ENCODE measurements around the gene TIGAR.

TIGAR gene

DNA sequence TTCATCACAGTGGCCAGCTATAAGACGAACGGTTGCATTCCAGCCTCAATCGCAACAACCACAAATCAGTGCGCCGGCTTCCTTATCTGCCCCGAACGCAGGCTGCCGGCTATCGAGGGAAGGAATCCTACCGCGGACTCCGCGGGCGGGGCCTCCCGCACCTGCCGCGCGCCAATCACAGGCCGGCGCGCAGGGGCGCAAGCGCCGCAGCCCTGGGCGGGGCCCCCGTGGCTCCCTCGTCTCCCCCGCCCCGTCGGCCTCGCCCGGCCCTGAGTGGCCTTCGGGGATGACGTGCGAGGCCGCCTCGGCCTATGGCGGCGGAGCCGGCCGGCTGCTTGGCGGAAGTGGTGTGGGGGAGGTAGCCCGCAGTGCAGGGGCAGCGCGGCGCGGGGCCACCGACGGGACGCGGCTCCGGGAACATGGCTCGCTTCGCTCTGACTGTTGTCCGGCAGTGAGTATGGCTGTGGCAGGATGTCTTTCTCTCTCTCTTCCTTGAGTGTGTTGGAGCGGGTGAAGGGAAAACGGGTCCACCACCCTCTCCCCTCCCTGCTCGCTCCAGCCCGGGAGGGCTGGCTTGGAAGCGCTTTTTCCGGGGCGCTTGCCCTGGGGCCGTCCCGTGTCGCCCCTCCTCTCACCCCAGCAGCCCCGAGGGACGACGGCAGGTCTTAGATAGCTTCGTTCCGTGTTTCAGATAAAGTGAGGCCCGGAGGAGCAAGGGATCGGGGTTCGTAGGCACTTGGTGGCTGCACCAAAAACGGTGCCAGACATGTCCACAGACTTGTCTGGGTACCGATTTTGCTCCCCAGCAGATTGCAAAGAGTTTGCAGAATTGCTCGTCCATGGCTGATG, at the start of gene TIGAR:
Gene TIGAR, plus strand, starts transcription at position 361 of the 849 bp plus-strand sequence. Its CDS starts 59 bp downstream, at position 420.
- TF ChIP-seq, protein P1, sequence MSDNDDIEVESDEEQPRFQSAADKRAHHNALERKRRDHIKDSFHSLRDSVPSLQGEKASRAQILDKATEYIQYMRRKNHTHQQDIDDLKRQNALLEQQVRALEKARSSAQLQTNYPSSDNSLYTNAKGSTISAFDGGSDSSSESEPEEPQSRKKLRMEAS (IDR thresholded peaks at IDR 0.05) = peak; percentile 79
- peak; percentile 17; the same call in 1 of the 2 replicates for TF ChIP-seq USF1 (IDR thresholded peaks at IDR 0.05)
- TF ChIP-seq REST (IDR thresholded peaks at IDR 0.05; ENCODE audit: low read depth) = no peak
- peak; percentile 21; the same call in 1 of the 2 replicates for TF ChIP-seq TCF12 (IDR thresholded peaks at IDR 0.05; ENCODE audit: low read depth)
- TF ChIP-seq EGR1 (IDR thresholded peaks at IDR 0.05) = peak; percentile 61
- TF ChIP-seq TEAD4 (IDR thresholded peaks at IDR 0.05) = peak; percentile 58
- peak; percentile 36; the same call in 1 of the 2 replicates for TF ChIP-seq NFIC (IDR thresholded peaks at IDR 0.05)
- TF ChIP-seq TAF1 (IDR thresholded peaks at IDR 0.05; ENCODE audit: low read depth) = peak; percentile 95
- TF ChIP-seq RAD21 (IDR thresholded peaks at IDR 0.05; ENCODE audit: low read depth) = no peak
- peak; percentile 53; the same call in 1 of the 2 replicates for TF ChIP-seq CREB1 (IDR thresholded peaks at IDR 0.05; ENCODE audit: low read depth)
- TF ChIP-seq YY1 (IDR thresholded peaks at IDR 0.05; ENCODE audit: low read depth) = peak; percentile 81

DNA sequence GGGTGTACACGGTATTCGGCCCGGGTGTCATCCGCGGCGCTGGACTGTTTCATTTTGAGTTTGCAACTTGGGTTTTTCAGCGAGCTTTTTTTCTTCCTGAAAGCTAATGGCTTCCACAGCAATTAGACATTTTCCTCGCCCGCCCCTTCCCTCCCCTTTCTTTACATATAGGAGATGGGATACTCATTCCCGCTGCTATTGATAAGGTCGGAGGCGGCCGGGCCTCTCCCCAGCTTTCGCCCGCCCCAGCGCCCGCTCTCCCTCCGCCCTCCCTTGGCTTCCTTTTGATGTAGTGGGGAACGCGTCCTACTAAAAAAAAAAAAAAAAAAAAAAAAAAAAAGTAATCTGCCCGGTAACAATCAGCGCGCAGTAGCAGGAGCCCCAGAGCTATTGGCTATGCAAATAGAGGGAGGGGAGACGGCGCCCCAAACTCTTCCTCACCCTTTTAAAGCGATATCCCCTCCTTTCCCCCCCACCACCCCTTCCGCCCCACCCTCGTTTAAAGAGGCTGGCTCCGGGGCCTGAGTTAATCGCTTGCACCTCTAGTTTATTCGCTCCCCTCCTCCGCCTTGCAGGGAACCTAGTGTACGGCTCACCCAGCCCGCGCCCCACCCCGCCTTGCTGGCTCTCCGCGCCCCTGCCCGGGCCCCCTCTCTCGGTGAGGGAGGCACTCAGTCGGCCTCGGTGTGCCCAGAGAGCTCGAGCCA, 49.1 kb upstream of the TIGAR start:
- no peak; the same call in 1 of the 2 replicates for TF ChIP-seq ZBTB7A (IDR thresholded peaks at IDR 0.05; ENCODE audit: low read depth)
- TF ChIP-seq NFIC (IDR thresholded peaks at IDR 0.05) = 0 out of 2 replicates have a peak, but pooled peaks have one; percentile 10
- TF ChIP-seq EP300 (IDR thresholded peaks at IDR 0.05; ENCODE audit: borderline replicate concordance) = peak; percentile 56; the same call in 1 of the 2 replicates
- no peak for TF ChIP-seq TAF1 (IDR thresholded peaks at IDR 0.05; ENCODE audit: low read depth)
- TF ChIP-seq EGR1 (IDR thresholded peaks at IDR 0.05) = no peak; the same call in 1 of the 2 replicates
- TF ChIP-seq USF1 (IDR thresholded peaks at IDR 0.05) = 0 out of 2 replicates have a peak, but pooled peaks have one; percentile 8
- TF ChIP-seq, protein P1 (IDR thresholded peaks at IDR 0.05) = no peak
- TF ChIP-seq CEBPB (IDR thresholded peaks at IDR 0.05) = no peak
- no peak for TF ChIP-seq FOXM1 (IDR thresholded peaks at IDR 0.05; ENCODE audit: borderline replicate concordance, low read depth)
- peak; percentile 59 for TF ChIP-seq CREB1 (IDR thresholded peaks at IDR 0.05; ENCODE audit: low read depth)
- no peak for TF ChIP-seq TEAD4 (IDR thresholded peaks at IDR 0.05)
- TF ChIP-seq RAD21 (IDR thresholded peaks at IDR 0.05; ENCODE audit: low read depth) = no peak

DNA sequence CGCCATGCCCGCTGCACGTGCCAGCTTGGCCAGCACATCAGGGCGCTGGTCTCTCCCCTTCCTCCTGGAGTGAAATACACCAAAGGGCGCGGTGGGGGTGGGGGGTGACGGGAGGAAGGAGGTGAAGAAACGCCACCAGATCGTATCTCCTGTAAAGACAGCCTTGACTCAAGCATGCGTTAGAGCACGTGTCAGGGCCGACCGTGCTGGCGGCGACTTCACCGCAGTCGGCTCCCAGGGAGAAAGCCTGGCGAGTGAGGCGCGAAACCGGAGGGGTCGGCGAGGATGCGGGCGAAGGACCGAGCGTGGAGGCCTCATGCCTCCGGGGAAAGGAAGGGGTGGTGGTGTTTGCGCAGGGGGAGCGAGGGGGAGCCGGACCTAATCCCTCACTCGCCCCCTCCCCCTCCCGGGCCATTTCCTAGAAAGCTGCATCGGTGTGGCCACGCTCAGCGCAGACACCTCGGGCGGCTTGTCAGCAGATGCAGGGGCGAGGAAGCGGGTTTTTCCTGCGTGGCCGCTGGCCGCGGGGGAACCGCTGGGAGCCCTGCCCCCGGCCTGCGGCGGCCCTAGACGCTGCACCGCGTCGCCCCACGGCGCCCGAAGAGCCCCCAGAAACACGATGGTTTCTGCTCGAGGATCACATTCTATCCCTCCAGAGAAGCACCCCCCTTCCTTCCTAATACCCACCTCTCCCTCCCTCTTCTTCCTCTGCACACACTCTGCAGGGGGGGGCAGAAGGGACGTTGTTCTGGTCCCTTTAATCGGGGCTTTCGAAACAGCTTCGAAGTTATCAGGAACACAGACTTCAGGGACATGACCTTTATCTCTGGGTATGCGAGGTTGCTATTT, 48.4 kb upstream of the TIGAR start:
- TF ChIP-seq EGR1 (IDR thresholded peaks at IDR 0.05) (no peak), USF1 (IDR thresholded peaks at IDR 0.05) (no peak), CEBPB (IDR thresholded peaks at IDR 0.05) (no peak), CREB1 (IDR thresholded peaks at IDR 0.05; ENCODE audit: low read depth) (no peak), FOXM1 (IDR thresholded peaks at IDR 0.05; ENCODE audit: borderline replicate concordance, low read depth) (no peak), ZBTB7A (IDR thresholded peaks at IDR 0.05; ENCODE audit: low read depth) (no peak), RAD21 (IDR thresholded peaks at IDR 0.05; ENCODE audit: low read depth) (no peak), EP300 (IDR thresholded peaks at IDR 0.05; ENCODE audit: borderline replicate concordance) (no peak), TEAD4 (IDR thresholded peaks at IDR 0.05) (no peak), TAF1 (IDR thresholded peaks at IDR 0.05; ENCODE audit: low read depth) (no peak), YY1 (IDR thresholded peaks at IDR 0.05; ENCODE audit: low read depth) (0 out of 2 replicates have a peak, but pooled peaks have one; percentile 24), TCF12 (IDR thresholded peaks at IDR 0.05; ENCODE audit: low read depth) (no peak), NFIC (IDR thresholded peaks at IDR 0.05) (no peak), REST (IDR thresholded peaks at IDR 0.05; ENCODE audit: low read depth) (no peak)
- TF ChIP-seq, protein P1 (IDR thresholded peaks at IDR 0.05) = peak; percentile 99

Measured in Ishikawa (cell line).